Neural progenitor cell (in vitro differentiated cells): ENCODE measurements around the gene EYA4.

ENCODE experiments used
- EZH2 ChIP-seq: fragments of 200-600 bp; sonication (generic); IDR thresholded peaks from 2 replicates; pipeline ENCODE4 v1.6.1; 2017; ENCODE audit warnings: antibody characterized with exemption, mild to moderate bottlenecking, moderate library complexity
- EZH2phosphoT487 ChIP-seq: fragments of 200-600 bp; sonication (generic); IDR thresholded peaks from 2 replicates; pipeline ENCODE4 v1.6.1; 2017; ENCODE audit warnings: antibody characterized with exemption
- TF ChIP-seq, protein P1 (sequence below): fragments of 200-600 bp; sonication (generic); IDR thresholded peaks from 2 replicates; pipeline ENCODE4 v1.5.1; 2017; ENCODE audit warnings: antibody characterized with exemption, mild to moderate bottlenecking

DNA sequence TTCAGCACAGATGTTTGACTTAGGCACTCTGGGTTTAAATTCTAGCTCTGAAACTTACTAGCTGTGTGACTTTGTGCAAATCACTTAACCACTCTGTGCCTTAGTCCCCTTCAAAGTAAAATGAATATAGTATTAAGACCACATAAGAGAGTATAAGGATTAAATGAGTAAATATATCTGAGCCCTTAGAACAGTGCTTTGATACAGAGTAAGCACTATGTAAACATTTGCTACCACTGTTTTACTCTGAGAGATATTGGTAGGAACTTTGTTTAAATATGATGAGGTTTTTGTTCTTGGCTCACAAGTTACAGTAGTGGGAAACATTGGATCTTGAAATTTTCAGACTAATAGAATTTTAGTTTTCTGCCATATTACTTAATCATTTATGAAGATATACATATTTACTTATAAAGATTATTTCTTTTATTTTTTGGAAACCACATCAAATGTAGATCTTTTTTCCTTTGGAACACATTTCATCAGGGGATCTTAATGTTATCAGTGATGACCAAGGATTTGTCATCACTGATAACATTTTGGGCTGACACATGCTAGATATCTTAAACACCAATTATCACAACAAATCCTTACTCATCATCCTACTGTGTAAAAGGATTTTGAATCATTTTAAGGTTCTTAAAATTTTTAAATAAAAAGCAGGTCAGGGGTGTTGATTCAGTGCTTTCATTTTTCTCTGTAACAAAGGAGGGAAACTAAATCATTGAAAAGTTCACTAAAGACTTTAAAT lies 226.2 kb downstream of the EYA4 start:
- TF ChIP-seq EZH2, result no peak
- TF ChIP-seq, protein P1, sequence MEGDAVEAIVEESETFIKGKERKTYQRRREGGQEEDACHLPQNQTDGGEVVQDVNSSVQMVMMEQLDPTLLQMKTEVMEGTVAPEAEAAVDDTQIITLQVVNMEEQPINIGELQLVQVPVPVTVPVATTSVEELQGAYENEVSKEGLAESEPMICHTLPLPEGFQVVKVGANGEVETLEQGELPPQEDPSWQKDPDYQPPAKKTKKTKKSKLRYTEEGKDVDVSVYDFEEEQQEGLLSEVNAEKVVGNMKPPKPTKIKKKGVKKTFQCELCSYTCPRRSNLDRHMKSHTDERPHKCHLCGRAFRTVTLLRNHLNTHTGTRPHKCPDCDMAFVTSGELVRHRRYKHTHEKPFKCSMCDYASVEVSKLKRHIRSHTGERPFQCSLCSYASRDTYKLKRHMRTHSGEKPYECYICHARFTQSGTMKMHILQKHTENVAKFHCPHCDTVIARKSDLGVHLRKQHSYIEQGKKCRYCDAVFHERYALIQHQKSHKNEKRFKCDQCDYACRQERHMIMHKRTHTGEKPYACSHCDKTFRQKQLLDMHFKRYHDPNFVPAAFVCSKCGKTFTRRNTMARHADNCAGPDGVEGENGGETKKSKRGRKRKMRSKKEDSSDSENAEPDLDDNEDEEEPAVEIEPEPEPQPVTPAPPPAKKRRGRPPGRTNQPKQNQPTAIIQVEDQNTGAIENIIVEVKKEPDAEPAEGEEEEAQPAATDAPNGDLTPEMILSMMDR, result no peak
- no peak for TF ChIP-seq EZH2phosphoT487
